Thymus (tissue), 11 donors: ENCODE results near the gene IDE. TPM values are rescaled to one million over a fixed set of nuclear protein-coding genes. Genes with fewer than 3 reads are reported as not detected.

Experiments used
- DNase-seq, 9 donors: peaks; one replicate each; pipeline ENCODE4 v3.0.0-alpha.2; 2013; ENCODE audit warnings: low spot score in 9 of 9, low read depth in 6 of 9, missing footprints in 1 of 9
- H3K27ac ChIP-seq, 2 donors: one replicate each; pipeline ENCODE4 v1.5.1; 2013; ENCODE audit warnings: control low read depth in 1 of 2, low read depth in 1 of 2, low read length in 1 of 2, mild to moderate bottlenecking in 1 of 2, moderate library complexity in 1 of 2
- H3K27me3 ChIP-seq, 2 donors: one replicate each; pipeline ENCODE4 v1.5.1; 2013; ENCODE audit warnings: low read length in 1 of 2; ENCODE audit not compliant: control insufficient read depth in 2 of 2, insufficient read depth in 1 of 2
- H3K36me3 ChIP-seq, 2 donors: one replicate each; pipeline ENCODE4 v1.5.1; 2013; ENCODE audit warnings: low read length in 1 of 2, mild to moderate bottlenecking in 1 of 2, moderate library complexity in 1 of 2; ENCODE audit not compliant: control insufficient read depth in 2 of 2, insufficient read depth in 2 of 2
- H3K4me1 ChIP-seq, 2 donors: one replicate each; pipeline ENCODE4 v1.5.1; 2013; ENCODE audit warnings: low read length in 2 of 2; ENCODE audit not compliant: control insufficient read depth in 2 of 2, insufficient read depth in 2 of 2
- H3K4me3 ChIP-seq, 2 donors: one replicate each; pipeline ENCODE4 v1.5.1; 2013; ENCODE audit warnings: low read length in 2 of 2, control low read depth in 1 of 2, mild to moderate bottlenecking in 1 of 2
- H3K9me3 ChIP-seq, 2 donors: one replicate each; pipeline ENCODE4 v1.5.1; 2013; ENCODE audit warnings: low read length in 1 of 2, mild to moderate bottlenecking in 1 of 2; ENCODE audit not compliant: control insufficient read depth in 2 of 2, insufficient read depth in 1 of 2
- WGBS: extraction: QIAGEN DNeasy Blood & Tissue Kit; methylation state at CpG from one replicate; pipeline ENCODE4 v1.1.7; 2013; 5-methylcytosine and 5-hydroxymethylcytosine counted together
- polyA plus RNA-seq: library from polyadenylated mRNA; stranded (reverse); fragments of 200-250 nt; gene quantifications from one replicate; pipeline ENCODE4 v1.2.3, GENCODE V29; 2013
- total RNA-seq: library from RNA; stranded (reverse); fragments of 120-200 nt; gene quantifications from one replicate; pipeline ENCODE4 v1.2.4, GENCODE V29; 2013
- donor health status: healthy.

The IDE gene
- total and polyA plus RNA-seq, 2 donors: 14.8 to 15.9 TPM

- DNase-seq: no peak
- Histone ChIP-seq H3K27me3 (no peaks in the 10 kb centered on the region), H3K27ac (no peak overlapping the region), H3K4me1 (no peaks in the 10 kb centered on the region), H3K4me3 (no peak overlapping the region), H3K36me3 (peaks cover 9 to 12% of the 10 kb centered on the region in 2 donors), H3K9me3 (peaks cover 3 to 5% of the 10 kb centered on the region in 2 donors)
- 74% methylated on average over 2 of the region's 2 CpGs for WGBS
These were observed 23.0 kb downstream of the IDE start for GRCh38 chr10:92550924-92551323.

DNA sequence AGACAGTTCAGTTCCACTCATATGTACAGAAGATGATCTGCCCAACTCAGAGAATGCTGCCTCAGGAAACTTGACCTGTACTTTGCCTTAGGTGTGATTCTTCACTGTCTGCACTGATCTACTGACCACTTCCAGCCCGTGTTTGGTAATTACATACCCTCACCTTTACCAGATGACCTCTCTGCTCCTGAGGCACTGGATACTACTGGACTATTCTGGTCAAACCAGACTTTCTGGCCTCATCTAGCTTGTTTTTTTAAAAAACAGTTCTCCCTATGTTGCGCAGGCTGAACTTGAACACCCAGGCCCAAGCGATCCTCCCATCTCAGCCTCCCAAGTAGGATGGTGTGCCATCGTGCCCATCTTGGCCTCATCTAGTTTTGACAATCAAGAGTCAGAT lies 26.2 kb downstream of the IDE start:
- H3K4me1 ChIP-seq: peaks cover 3 to 4% of the 10 kb centered on the region in 2 donors
- H3K27me3 ChIP-seq: no peaks in the 10 kb centered on the region
- H3K27ac ChIP-seq: no peak overlapping the region
- H3K9me3 ChIP-seq: no peaks in the 10 kb centered on the region
- no peak overlapping the region for H3K4me3 ChIP-seq
- WGBS: over 99% methylated on average over 4 of the region's 4 CpGs
- DNase-seq: no peak
- peaks cover 3% of the 10 kb centered on the region in 2 donors for H3K36me3 ChIP-seq

DNA sequence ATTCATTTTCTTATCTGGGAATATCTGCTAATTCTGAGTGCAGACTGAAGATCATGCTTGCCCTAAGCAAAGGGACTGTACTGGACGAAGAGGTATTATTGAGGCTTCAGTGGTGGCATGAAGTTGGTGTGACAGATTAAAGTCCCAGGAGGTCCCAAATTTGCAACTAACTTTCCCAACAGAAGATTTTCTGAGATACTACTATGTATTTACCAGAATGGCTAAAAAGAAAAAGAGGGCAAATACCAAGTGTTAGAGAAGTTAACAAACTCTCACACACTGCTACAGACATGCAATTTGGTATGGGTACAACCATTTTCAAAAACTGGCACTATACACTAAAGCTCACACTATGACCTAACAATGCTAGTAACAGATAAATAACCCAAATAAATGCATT lies 28.3 kb downstream of the IDE start:
- no peaks in the 10 kb centered on the region for H3K27me3 ChIP-seq
- peaks cover 3 to 4% of the 10 kb centered on the region in 2 donors for H3K4me1 ChIP-seq
- no peaks in the 10 kb centered on the region for H3K9me3 ChIP-seq
- H3K4me3 ChIP-seq: no peak overlapping the region
- peaks cover 0 to 3% of the 10 kb centered on the region in 2 donors for H3K36me3 ChIP-seq
- H3K27ac ChIP-seq: no peak overlapping the region
- WGBS: 97% methylated on average over 1 of the region's 1 CpG
- no peak for DNase-seq

GRCh38 chr10:92544296-92544695 lies 29.6 kb downstream of the IDE start:
- DNase-seq: peak in 7 of 9 donors; percentile 7 to 47 (median 15)
- Histone ChIP-seq H3K27me3 (no peaks in the 10 kb centered on the region), H3K36me3 (peaks cover 0 to 3% of the 10 kb centered on the region in 2 donors), H3K4me1 (peaks cover 3 to 4% of the 10 kb centered on the region in 2 donors), H3K4me3 (no peak overlapping the region), H3K9me3 (no peaks in the 10 kb centered on the region), H3K27ac (no peak overlapping the region)
- WGBS: 16% methylated on average over 3 of the region's 3 CpGs

DNA sequence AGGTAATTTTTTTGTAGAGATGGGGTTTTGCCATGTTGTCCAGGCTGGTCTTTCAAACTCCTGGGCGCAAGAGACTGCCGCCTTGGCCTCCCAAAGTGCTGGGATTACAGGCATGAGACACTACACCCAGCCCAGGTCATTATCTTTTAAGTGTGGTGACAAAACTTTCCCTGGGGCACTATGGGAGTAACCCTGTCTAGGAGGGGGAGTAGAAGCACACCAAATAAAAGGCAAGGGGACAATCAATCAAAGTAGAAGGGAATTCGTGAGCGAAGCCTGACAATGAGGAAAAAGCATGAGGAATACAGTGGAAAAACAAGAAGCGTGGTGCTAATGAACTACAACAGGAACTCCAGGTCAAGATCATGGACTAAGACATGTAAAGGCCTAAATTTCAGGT lies 31.4 kb downstream of the IDE start:
- Histone ChIP-seq H3K4me1 (peaks cover 3 to 4% of the 10 kb centered on the region in 2 donors), H3K4me3 (no peak overlapping the region), H3K9me3 (no peaks in the 10 kb centered on the region), H3K27ac (no peak overlapping the region), H3K27me3 (no peaks in the 10 kb centered on the region), H3K36me3 (no peaks in the 10 kb centered on the region)
- WGBS: 100% methylated on average over 5 of the region's 5 CpGs
- no peak for DNase-seq

DNA sequence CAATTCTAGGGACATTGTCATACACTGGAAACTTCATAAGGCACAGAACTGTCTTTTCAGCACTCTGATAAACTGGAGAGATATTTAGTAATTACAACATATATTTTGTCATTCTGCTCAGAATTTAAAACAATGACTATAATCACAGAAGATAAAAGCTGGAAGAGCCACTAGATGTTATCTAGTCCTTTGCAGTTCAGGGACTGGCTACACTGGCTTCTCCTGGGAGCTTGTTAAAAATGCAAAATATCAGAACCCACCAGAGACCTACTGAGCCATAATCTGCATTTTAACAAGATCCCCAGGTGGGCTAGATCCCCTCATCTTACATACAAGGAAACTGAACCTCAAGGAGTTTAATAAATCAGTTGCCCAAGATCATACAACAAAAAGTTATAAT lies 32.3 kb downstream of the IDE start:
- no peak for DNase-seq
- Histone ChIP-seq H3K4me1 (peaks cover 3 to 4% of the 10 kb centered on the region in 2 donors), H3K4me3 (no peak overlapping the region), H3K27me3 (no peaks in the 10 kb centered on the region), H3K9me3 (no peaks in the 10 kb centered on the region), H3K27ac (no peak overlapping the region), H3K36me3 (peaks cover 0 to 4% of the 10 kb centered on the region in 2 donors)

GRCh38 chr10:92538231-92538958 lies 35.5 kb downstream of the IDE start:
- Histone ChIP-seq H3K27ac (no peak overlapping the region), H3K27me3 (no peaks in the 10 kb centered on the region), H3K4me3 (no peak overlapping the region), H3K4me1 (no peaks in the 10 kb centered on the region), H3K36me3 (peaks cover 0 to 7% of the 10 kb centered on the region in 2 donors), H3K9me3 (no peaks in the 10 kb centered on the region)
- 89% methylated on average over 4 of the region's 4 CpGs for WGBS
- DNase-seq: peak in 1 of 9 donors; percentile 9

GRCh38 chr10:92530891-92531535 lies 42.9 kb downstream of the IDE start:
- H3K36me3 ChIP-seq: peaks cover 0 to 9% of the 10 kb centered on the region in 2 donors
- no peak overlapping the region for H3K27ac ChIP-seq
- WGBS: 99% methylated on average over 2 of the region's 2 CpGs
- H3K4me1 ChIP-seq: no peaks in the 10 kb centered on the region
- DNase-seq: no peak
- H3K9me3 ChIP-seq: no peaks in the 10 kb centered on the region
- no peaks in the 10 kb centered on the region for H3K27me3 ChIP-seq
- no peak overlapping the region for H3K4me3 ChIP-seq

DNA sequence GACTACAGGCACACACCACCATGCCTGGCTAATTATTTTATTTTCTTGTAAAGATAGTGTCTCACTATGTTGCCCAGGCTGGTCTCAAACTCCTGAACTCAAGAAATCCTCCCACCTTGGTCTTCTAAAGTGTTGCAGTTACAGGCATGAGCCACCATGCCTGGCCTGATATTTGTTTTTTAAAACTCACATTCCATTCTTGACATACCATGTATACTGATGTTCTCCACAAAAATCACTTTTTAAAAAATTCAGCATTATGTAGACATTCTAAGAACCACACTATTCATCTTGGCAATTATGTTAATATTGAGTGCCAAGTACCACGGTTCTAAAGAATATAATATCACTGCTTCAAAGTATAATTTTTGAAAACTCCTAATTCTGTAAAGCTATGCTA lies 43.5 kb downstream of the IDE start:
- DNase-seq: no peak
- peaks cover 0 to 9% of the 10 kb centered on the region in 2 donors for H3K36me3 ChIP-seq
- H3K4me3 ChIP-seq: no peak overlapping the region
- no peaks in the 10 kb centered on the region for H3K9me3 ChIP-seq
- no peaks in the 10 kb centered on the region for H3K4me1 ChIP-seq
- no peak overlapping the region for H3K27ac ChIP-seq
- WGBS: 89% methylated on average over 1 of the region's 1 CpG
- H3K27me3 ChIP-seq: no peaks in the 10 kb centered on the region
